ENCODE data around the gene HCN2.

DNA sequence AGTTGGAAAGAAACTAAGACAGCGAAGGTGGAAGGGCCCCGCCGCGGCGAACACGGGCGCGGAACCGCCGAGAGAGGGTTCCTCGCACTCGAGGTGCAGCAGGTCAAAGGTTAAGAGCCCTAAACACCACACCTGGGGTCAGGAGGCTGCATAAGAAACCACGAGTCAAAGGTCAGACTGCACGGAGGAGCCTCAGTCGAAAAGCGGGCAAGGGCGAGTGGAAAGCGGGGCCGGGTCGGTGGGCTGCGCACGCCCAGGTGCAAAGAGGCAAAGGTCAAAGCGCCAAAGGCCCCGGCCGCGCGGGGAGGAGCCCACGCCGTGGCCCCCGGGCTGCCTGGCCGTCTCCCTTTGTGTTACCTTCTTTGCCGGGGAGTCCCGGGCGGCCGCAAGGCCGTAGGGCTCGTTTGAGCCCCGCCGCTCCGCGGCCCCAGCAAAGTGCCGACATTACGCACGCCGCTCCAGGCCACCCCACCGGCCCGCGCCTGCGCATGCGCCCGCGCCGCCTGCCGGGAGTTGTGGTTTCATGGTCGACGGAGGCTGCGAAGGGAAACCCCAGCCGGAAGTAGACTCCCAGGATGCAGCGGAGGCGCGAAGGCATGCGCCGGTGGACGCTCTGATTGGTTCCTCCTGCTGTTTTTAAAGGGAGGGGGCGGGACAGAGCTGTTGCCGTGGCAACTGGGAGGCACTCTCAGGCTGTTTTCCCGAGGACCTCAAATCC is 43.5 kb downstream of the HCN2 start, which contains the start of gene POLRMT:
- TF ChIP-seq, protein P1, sequence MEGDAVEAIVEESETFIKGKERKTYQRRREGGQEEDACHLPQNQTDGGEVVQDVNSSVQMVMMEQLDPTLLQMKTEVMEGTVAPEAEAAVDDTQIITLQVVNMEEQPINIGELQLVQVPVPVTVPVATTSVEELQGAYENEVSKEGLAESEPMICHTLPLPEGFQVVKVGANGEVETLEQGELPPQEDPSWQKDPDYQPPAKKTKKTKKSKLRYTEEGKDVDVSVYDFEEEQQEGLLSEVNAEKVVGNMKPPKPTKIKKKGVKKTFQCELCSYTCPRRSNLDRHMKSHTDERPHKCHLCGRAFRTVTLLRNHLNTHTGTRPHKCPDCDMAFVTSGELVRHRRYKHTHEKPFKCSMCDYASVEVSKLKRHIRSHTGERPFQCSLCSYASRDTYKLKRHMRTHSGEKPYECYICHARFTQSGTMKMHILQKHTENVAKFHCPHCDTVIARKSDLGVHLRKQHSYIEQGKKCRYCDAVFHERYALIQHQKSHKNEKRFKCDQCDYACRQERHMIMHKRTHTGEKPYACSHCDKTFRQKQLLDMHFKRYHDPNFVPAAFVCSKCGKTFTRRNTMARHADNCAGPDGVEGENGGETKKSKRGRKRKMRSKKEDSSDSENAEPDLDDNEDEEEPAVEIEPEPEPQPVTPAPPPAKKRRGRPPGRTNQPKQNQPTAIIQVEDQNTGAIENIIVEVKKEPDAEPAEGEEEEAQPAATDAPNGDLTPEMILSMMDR (IDR thresholded peaks at IDR 0.05; ENCODE audit: poor library complexity, severe bottlenecking) = peak; percentile 21
- TF ChIP-seq POLR2AphosphoS5 (IDR thresholded peaks at IDR 0.05) (no peak), EP300 (conservative IDR thresholded peaks at IDR 0.05; ENCODE audit: poor library complexity, severe bottlenecking) (no peak), EZH2 (IDR thresholded peaks at IDR 0.05; ENCODE audit: borderline replicate concordance, insufficient read depth, low read length, poor library complexity, severe bottlenecking) (no peak), TAF1 (IDR thresholded peaks at IDR 0.05; ENCODE audit: low read depth) (no peak)

Data from neural cell (in vitro differentiated cells).